Brain microvascular endothelial cell (primary cell): ENCODE data around the gene MUC2.

Source experiments
- DNase-seq: peaks from one replicate; pipeline ENCODE4 v3.0.0-alpha.2; 2020
- H3K27ac ChIP-seq: fragments of 250-450 bp; sonication (Bioruptor Pico); 2 replicates; pipeline ENCODE4 v1.5.1; 2020; ENCODE audit warnings: mild to moderate bottlenecking, moderate library complexity
- H3K27me3 ChIP-seq: fragments of 250-450 bp; sonication (Bioruptor Pico); replicated peaks from 2 replicates; pipeline ENCODE4 v1.5.1; 2020; ENCODE audit warnings: mild to moderate bottlenecking
- H3K36me3 ChIP-seq: fragments of 250-450 bp; sonication (Bioruptor Pico); replicated peaks from 2 replicates; pipeline ENCODE4 v1.5.1; 2020; ENCODE audit warnings: mild to moderate bottlenecking
- H3K4me3 ChIP-seq: 2 replicates; pipeline ENCODE4 v1.5.1; 2011; ENCODE audit warnings: low read depth, mild to moderate bottlenecking, control low read depth, low read length, moderate library complexity
- in situ Hi-C: cut with HindIII; loops from 2 replicates; pipeline ENCODE4 v1.10.0; 2017; ENCODE audit warnings: low sequenced_read_pairs, low pct_ligation_motif_present
- TF ChIP-seq, protein P1 (sequence below): IDR thresholded peaks from 2 replicates; pipeline ENCODE4 v1.5.1; 2011; ENCODE audit warnings: low read depth, mild to moderate bottlenecking, moderate library complexity, low read length, control low read depth, inconsistent platforms; ENCODE audit errors: missing control alignments

MUC2 gene

GRCh38 chr11:1036931-1037330 lies 37.7 kb upstream of the MUC2 start:
- TF ChIP-seq, protein P1, sequence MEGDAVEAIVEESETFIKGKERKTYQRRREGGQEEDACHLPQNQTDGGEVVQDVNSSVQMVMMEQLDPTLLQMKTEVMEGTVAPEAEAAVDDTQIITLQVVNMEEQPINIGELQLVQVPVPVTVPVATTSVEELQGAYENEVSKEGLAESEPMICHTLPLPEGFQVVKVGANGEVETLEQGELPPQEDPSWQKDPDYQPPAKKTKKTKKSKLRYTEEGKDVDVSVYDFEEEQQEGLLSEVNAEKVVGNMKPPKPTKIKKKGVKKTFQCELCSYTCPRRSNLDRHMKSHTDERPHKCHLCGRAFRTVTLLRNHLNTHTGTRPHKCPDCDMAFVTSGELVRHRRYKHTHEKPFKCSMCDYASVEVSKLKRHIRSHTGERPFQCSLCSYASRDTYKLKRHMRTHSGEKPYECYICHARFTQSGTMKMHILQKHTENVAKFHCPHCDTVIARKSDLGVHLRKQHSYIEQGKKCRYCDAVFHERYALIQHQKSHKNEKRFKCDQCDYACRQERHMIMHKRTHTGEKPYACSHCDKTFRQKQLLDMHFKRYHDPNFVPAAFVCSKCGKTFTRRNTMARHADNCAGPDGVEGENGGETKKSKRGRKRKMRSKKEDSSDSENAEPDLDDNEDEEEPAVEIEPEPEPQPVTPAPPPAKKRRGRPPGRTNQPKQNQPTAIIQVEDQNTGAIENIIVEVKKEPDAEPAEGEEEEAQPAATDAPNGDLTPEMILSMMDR: no peak
- Histone ChIP-seq H3K27ac (no peak overlapping the region), H3K27me3 (no peaks in the 10 kb centered on the region), H3K36me3 (no peaks in the 10 kb centered on the region), H3K4me3 (no peak overlapping the region)
- DNase-seq: no peak
- in situ Hi-C loops: loop anchor here (25.0 kb wide), 1 partner anchor 125 kb away; the partner anchor contains the start of gene CHID1

GRCh38 chr11:1037506-1038055 lies 37.1 kb upstream of the MUC2 start:
- Histone ChIP-seq H3K27ac (no peak overlapping the region), H3K36me3 (no peaks in the 10 kb centered on the region), H3K27me3 (no peaks in the 10 kb centered on the region)

GRCh38 chr11:1038361-1038760 lies 36.3 kb upstream of the MUC2 start:
- no peaks in the 10 kb centered on the region for H3K36me3 ChIP-seq
- no peak for DNase-seq
- no peak overlapping the region for H3K27ac ChIP-seq
- in situ Hi-C loops: loop anchor here (25.0 kb wide), 1 partner anchor 126 kb away; the partner anchor contains the start of gene CHID1
- no peaks in the 10 kb centered on the region for H3K27me3 ChIP-seq
- no peak overlapping the region for H3K4me3 ChIP-seq
- TF ChIP-seq, protein P1: no peak

More at GRCh38 chr11:1037506-1038055, 37.1 kb upstream of the MUC2 start:
- in situ Hi-C loops: loop anchor here (25.0 kb wide), 1 partner anchor 125 kb away; the partner anchor contains the start of gene CHID1
- H3K4me3 ChIP-seq: no peak overlapping the region
- no peak for DNase-seq
- TF ChIP-seq, protein P1: no peak

- no peak overlapping the region for H3K4me3 ChIP-seq
- no peaks in the 10 kb centered on the region for H3K27me3 ChIP-seq
- in situ Hi-C loops: loop anchor here (25.0 kb wide), 1 partner anchor 127 kb away; the partner anchor contains the start of gene CHID1
- H3K27ac ChIP-seq: no peak overlapping the region
- no peak for DNase-seq
- H3K36me3 ChIP-seq: no peaks in the 10 kb centered on the region
- TF ChIP-seq, protein P1: no peak
Measured at GRCh38 chr11:1038921-1039320, 35.8 kb upstream of the MUC2 start.

- in situ Hi-C loops: loop anchor here (25.0 kb wide), 1 partner anchor 127 kb away; the partner anchor contains the start of gene CHID1
- DNase-seq: no peak
- no peaks in the 10 kb centered on the region for H3K36me3 ChIP-seq
- TF ChIP-seq, protein P1: no peak
- no peaks in the 10 kb centered on the region for H3K27me3 ChIP-seq
- no peak overlapping the region for H3K27ac ChIP-seq
- no peak overlapping the region for H3K4me3 ChIP-seq
Measured at GRCh38 chr11:1039481-1040427, 34.9 kb upstream of the MUC2 start.
